Hepatocyte (in vitro differentiated cells): ENCODE measurements around the gene FYN.

Experiments used
- EZH2 ChIP-seq: fragments of 200-600 bp; sonication (generic); IDR thresholded peaks from 2 replicates; pipeline ENCODE4 v1.6.1; 2016; ENCODE audit warnings: antibody characterized with exemption, mild to moderate bottlenecking, borderline replicate concordance
- TF ChIP-seq, protein P1 (sequence below): fragments of 200-600 bp; sonication (generic); IDR thresholded peaks from 2 replicates; pipeline ENCODE4 v1.5.1; 2016; ENCODE audit warnings: antibody characterized with exemption, mild to moderate bottlenecking; ENCODE audit not compliant: poor library complexity

- TF ChIP-seq, protein P1, sequence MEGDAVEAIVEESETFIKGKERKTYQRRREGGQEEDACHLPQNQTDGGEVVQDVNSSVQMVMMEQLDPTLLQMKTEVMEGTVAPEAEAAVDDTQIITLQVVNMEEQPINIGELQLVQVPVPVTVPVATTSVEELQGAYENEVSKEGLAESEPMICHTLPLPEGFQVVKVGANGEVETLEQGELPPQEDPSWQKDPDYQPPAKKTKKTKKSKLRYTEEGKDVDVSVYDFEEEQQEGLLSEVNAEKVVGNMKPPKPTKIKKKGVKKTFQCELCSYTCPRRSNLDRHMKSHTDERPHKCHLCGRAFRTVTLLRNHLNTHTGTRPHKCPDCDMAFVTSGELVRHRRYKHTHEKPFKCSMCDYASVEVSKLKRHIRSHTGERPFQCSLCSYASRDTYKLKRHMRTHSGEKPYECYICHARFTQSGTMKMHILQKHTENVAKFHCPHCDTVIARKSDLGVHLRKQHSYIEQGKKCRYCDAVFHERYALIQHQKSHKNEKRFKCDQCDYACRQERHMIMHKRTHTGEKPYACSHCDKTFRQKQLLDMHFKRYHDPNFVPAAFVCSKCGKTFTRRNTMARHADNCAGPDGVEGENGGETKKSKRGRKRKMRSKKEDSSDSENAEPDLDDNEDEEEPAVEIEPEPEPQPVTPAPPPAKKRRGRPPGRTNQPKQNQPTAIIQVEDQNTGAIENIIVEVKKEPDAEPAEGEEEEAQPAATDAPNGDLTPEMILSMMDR = no peak
- TF ChIP-seq EZH2 = no peak
Measured at GRCh38 chr6:111714416-111715270, 158.6 kb downstream of the FYN start.
